Erythroblast (primary cell): ENCODE data around the gene ZNF428.

Experiments
- GATA1 ChIP-seq: IDR thresholded peaks from 2 replicates; pipeline ENCODE4 v1.6.1; 2011; ENCODE audit warnings: low read depth, mild to moderate bottlenecking, control low read depth, low read length, moderate library complexity
- POLR2A ChIP-seq: IDR thresholded peaks from 2 replicates; pipeline ENCODE4 v1.6.1; 2011; ENCODE audit warnings: mild to moderate bottlenecking, low read length

GRCh38 chr19:43634068-43634467 lies 14.6 kb upstream of the ZNF428 start:
- no peak for TF ChIP-seq POLR2A
- TF ChIP-seq GATA1, result no peak
